ENCODE results near the gene NUDT21.
"Not testable (repeated sequence)": the region's sequence is repeated elsewhere in the genome, so short reads cannot be mapped to it uniquely, and the experiment has no call there.

The NUDT21 gene

DNA sequence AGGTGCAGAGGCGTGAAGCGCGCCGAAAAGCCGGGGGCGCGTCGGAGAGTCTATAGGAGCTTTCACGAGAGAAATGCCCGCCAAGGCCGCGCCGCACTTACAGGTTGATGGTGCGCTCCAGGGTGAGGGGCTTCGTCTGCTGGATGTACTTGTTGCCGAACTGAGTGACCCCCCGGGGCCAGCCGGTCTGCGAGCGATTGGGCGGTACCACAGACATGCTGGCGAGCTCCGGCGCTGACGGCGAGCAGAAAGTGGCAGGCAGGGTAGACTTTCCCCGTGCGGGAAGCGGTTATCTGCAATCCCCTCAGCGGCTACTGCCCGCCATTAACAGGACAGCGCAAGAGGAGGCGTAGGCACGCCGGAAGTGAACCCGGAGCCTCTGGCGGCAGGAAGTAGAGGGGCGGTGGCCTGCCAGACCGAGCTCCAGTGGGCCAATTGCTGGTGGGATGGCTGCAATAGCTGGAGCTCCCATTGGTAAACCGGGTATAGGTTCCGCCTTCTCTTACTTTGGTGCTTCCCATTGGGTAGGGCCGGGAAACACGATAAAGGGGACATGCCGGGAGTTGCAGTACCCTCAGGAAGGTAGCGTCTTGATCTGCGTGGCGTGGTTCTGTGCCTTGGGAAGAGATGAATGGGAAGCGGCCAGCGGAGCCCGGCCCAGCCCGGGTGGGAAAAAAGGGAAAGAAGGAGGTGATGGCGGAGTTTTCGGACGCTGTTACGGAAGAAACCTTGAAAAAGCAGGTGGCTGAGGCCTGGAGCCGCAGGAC is at the start of gene NUDT21, which contains the start of gene OGFOD1:
Gene NUDT21, minus strand, starts transcription at position 347 of the 767 bp plus-strand sequence. Its CDS starts 130 bp downstream, at position 217.
Gene OGFOD1, plus strand, starts transcription at position 569 of the 767 bp plus-strand sequence. Its CDS starts 59 bp downstream, at position 628.
- peak; percentile 61 for DNase-seq

- DNase-seq, result no peak
These were observed 42.7 kb upstream of the NUDT21 start for GRCh38 chr16:56493815-56494214.

- no peak for DNase-seq
These were observed 42.0 kb upstream of the NUDT21 start for GRCh38 chr16:56493126-56493525.

DNA sequence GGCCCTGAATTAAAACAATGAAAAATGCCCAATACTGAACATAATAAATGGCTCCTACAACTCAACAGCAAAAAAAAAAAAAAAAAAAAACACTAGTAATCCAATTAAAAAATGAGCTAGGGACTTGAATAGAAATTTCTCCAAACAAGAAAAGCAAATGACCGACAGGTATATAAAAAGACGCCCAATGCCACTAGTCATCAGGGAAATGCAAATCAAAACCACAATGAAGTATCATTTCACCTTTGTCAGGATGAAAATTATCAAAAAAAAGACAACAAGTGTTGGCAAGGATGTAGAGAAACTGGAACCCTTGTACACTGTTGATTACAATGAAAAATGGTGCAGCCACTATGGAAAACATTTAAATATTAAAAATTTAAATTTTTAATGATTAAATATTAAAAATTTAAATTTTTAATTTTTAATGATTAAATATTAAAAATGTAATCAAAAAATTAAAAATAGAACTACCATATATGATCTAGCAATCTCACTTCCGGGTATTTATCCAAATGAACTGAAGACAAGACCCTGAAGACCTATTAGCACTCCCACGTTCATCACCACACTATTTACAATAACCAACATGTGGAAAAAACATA is 40.6 kb upstream of the NUDT21 start:
- no peak for DNase-seq

DNA sequence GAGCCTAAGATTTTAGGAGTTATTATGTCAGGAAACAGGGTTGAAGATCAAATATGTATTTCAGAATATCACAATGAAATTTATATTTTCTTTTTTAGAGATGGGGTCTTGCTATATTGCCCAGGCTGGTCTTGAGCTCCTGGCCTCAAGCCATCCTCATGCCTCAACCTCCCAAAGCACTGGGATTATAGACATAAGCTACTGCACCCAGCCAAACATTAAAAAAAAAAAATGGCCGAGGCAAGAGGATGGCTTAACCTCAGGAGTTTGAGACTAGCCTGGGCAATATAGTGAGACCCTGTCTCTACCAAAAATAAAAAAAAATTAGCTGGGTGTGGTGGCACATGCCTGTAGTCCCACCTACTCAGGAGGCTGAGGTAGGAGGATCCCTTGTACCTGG is 37.7 kb upstream of the NUDT21 start:
- not testable (repeated sequence) for DNase-seq

DNA sequence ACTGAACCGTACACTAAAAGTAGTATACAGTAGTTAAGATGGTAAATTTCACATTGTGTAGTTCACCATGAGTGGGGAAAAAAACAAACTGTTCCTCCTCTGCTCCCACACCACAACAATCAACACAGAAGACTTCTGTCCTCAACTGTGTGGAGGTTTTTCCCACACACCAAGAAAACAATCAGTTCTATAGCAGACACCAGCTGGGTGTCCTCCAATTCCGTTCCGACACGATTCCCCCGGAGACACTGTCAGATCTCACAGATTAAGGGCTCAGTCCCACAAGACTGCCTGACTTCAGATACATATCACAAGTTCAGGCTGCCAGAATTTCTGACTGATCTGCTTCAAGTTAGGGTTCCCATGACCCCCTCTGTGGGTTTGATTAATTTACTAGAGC is 36.9 kb upstream of the NUDT21 start:
- no peak for DNase-seq

DNA sequence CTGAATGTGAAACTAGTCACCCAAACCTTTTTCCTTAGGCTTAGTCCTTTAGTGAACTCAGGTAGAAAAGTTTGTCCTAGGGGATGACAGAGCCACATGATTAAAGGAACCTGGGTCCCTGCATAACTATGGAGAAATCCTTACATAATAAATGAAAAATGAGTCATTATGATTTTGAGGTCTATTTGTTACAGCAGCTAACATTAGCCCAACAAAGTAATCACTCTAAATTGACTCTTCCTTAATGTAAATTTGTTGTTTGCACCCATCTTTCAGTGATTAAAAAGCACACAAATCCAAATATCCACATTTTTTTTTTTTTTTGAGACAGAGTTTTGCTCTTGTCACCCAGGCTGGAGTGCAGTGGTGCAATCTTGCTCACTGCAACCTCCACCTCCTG is 32.3 kb upstream of the NUDT21 start:
- DNase-seq, result no peak

DNA sequence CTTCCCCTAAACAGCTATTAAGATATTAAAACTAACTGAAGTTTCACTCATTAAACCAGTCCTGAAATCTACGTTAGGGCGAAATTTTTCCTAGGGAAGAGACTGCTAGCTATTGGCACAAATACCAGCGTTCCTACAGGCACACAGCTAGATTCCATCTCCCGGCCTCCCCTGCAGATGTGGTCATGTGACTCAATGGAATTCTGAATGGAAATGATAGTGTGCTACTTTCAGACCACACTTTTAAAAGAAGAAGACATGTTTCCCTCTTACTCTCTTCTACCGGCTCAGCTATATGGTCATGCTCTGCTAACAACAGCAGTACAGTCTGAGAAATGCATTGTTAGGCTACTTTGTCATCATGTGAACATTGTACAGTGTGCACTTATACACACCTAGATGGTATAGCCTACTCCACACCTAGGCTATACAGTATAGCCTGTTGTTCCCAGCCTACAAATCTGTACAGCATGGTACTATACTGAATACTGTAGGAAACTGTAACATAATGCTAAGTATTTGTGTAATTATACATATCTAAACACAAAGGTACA is 31.6 kb upstream of the NUDT21 start:
- no peak for DNase-seq

DNA sequence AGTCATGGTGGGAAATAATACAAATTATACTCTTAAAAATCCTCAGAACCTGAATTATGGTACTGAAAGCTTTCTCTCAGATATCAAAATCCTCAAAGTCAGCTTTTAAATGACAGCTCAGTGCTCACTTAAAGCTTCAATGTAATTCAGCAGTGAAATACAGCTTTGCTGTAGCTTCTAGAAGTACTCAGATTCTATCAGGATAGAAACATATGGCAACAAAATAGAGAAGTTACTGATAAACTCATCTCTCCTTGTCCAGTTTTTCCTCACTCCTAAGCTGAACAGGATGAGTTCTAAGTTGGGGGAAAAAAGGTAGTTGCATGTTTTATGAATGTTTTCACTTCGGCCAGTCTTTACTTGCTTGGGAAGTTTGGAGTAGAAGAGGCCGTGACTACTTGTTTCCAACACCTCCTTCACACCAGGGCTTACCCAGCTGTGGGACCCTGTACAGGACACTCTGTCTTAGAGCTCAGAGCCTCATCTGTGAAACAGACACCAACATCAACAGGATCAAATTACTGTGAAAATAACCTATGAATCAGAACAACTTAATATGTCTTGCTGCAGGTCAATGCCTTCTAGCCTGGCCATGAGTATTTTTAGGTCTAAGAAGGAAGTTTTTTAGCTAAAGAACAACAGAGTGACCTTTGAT is 30.5 kb upstream of the NUDT21 start:
- DNase-seq, result no peak

DNA sequence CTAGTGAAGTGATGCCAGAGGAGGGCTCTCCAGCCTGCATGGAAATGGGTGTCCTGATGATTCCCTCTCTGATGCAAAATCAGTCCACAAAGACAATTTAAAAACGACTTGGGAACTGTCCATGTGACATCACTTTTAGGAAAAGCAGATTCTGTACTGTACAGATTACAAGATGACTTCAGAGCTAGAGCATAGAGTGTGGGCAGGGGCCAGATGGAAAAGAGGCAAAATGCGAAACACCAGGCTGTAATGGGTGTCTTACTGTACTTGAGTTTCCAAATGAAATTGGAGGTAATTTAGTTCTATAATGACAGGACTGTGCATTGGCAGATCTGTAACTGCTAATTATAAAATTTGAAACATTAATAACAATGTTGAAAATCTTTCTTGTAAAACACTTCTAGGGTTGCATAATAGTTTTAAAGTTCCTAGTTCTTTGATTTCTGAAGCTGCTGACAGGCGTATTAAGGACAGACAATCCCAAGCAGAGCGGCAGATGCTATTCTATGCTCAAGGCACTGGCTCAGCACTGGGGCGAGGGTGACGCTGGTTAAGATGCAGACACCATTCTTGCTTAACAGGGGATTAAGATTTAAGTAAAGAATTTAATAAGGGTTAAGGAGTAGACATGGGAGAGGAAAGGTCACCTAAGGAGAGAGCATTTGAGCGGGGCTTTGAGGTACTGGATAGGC is 29.8 kb upstream of the NUDT21 start:
- DNase-seq, result no peak

DNA sequence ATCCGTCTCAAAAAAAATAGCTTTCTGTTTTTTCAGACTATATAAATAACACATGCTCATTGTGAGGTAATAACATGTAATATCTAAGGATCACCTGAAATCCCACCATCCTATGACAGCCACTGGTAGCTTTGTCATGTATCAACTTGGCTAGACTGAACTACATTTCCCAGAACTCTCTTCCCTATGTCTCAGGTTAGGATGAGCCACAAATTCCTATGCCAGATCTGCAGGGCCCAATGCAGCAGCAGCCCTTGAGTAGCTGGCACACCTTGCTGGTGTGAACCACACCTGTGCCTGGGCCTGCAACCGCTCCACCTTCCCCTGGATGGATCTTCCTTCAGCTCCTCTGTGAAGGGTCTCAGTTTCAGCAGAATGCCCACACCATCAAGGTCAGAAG is 28.3 kb upstream of the NUDT21 start:
- DNase-seq, result no peak

- no peak for DNase-seq
These were observed 27.3 kb upstream of the NUDT21 start for GRCh38 chr16:56478281-56479049.

GRCh38 chr16:56477096-56477878 is 26.2 kb upstream of the NUDT21 start:
- DNase-seq, result no peak

GRCh38 chr16:56475201-56475600 is 24.1 kb upstream of the NUDT21 start:
- DNase-seq, result no peak

DNA sequence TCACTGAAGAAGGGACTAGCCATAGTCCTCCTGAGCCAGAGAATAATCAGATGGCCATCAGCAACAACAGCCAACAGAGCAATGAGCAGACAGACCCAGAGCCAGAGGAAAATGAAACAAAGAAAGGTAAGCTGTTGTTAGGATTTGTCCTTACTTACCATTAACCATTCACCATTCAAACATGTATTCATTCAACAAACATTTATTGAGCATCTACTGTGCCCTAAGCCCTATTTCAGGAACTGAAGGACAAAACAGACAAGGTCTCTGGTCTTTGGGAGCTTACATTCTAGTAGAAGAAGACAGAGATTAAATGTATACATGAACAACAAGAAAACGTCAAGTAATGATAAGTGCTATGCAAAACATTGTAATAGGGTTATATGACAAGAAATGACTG is 19.5 kb upstream of the NUDT21 start:
- DNase-seq, result no peak

- DNase-seq, result no peak
These were observed 19.1 kb upstream of the NUDT21 start for GRCh38 chr16:56470232-56470631.

DNA sequence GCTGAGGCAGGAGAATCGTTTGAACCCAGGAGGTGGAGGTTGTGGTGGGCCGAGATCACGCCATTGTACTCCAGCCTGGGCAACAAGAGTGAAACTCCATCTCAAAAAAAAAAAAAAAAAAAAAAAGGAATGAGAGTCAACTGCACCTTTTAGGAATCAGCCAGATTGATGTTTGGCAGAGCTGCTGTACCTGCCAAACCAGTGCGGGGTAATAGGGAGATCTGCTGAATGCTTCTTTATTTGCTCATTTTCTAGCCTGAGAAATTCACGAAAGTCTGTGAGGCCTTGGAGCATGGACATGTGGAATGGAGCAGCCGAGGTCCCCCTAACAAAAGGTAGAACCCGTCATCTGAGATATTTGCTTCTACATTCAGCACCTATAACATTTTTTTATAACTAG is 18.6 kb upstream of the NUDT21 start:
- no peak for DNase-seq

DNA sequence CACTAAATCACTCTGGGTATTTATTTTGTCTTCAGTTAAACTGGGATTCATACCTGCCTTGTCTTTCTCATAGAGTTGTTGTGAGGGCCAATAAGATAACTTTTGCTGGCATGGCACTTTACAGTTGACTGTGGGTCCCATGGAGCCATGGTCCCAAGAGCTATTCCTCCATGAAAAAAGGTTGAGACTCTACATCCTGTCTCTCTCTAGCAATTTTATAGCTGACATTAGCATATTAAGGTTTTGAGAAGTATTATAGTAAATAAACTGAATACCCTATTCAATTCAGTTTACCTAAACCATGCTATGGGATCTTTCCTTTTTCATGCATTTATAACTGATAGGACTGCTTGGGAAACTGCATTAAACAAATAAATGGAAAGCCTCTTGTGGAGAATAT is 17.7 kb upstream of the NUDT21 start:
- DNase-seq, result no peak

DNA sequence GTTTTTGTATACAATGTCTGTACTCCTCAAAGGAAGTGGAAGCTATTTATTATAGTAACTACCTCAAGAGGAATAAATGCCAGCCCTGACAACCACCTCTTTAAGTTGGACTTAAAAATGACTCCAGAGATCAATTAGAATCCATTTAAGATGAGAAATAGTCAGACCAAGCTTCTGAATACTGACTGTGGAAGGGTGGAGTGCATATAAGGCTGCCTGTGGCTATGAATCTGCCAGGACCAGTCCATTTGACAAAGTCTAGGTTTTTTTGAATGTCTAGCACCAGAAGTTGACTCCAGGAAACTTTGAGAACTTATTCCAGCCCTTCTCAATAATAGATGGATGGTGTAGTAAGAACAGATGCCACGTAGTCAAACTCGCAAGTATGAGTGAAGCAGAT is 15.2 kb upstream of the NUDT21 start:
- DNase-seq, result no peak

DNA sequence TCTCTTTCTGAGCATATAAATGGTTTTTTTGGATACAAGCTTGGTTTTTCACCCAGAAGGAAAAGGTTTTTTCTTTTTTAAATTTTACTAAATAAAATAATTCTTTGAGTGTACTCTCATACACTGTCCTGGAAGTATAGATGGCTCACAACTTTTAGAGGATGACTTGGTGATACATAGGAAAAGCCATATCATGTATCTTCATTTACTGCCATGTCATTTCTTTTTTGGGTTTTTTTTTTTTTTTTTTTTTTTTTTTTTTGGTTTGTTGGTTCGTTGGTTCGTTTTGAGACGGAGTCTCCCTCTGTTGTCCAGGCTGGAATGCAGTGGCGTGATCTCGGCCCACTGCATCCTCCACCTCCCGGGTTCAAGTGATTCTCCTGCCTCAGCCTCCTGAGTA is 12.0 kb upstream of the NUDT21 start:
- no peak for DNase-seq

DNA sequence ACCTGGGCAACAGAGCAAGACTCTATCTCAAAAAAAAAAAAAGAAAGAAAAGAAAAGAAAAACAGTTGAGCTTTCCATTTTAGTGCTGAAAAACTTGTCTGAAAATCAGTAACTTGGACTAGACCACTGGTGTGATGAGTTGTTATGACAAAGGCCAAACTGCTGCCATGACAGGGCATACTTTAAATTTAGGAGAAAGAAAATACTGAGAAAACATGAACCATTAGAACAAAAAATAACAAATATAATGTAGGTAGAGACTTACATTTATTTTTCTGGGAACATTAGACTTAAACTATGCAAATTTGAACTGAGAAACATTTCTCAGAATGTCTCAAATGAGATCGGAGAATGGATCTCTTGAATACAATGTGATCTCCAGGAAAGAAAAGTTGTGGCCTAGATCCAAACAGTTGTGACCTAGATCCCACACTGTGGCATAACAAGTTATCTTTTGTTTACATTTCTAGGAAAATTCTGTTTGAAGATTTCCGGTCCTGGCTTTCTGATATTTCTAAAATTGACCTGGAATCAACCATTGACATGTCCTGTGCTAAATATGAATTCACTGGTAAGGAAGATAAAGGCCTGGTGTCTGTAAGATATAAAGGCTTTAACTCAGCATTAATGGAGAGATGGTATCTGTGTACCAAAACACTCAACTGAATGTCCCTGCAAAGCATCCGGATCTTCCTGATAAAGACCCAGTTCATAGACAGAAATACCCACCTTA is 11.1 kb upstream of the NUDT21 start:
- DNase-seq, result no peak
